Measurements from ENCODE around the gene KIF6. TPM values are rescaled to one million over a fixed set of nuclear protein-coding genes. Genes with fewer than 3 reads are reported as not detected.

The KIF6 gene
- total RNA-seq, 1 experiment from 2014 or later: not detected

GRCh38 chr6:39681674-39682121, 43.5 kb downstream of the KIF6 start:
- Histone ChIP-seq H3K27ac (ENCODE audit: low read depth, low read length) (no peak overlapping the region), H3K4me3 (replicated peaks in 1 of 2; ENCODE audit: low read depth in 1 of 2, low read length in 2 of 2) (no peak overlapping the region), H3K9ac (ENCODE audit: low read length) (no peak overlapping the region), H3K9me3 (ENCODE audit: control insufficient read depth in 1 of 2, insufficient read depth in 1 of 2, low read depth in 1 of 2, low read length in 2 of 2) (no peaks in the 10 kb centered on the region), H3K36me3 (ENCODE audit: control insufficient read depth in 1 of 2, insufficient read depth in 2 of 2, low read length in 2 of 2) (no peaks in the 10 kb centered on the region), H3K4me1 (ENCODE audit: control insufficient read depth in 1 of 2, insufficient read depth in 2 of 2, low read length in 2 of 2) (no peaks in the 10 kb centered on the region), H3K79me2 (ENCODE audit: insufficient read depth, low read length) (no peaks in the 10 kb centered on the region), H3K27me3 (ENCODE audit: insufficient read depth, low read length) (peaks cover 16% of the 10 kb centered on the region; the same call in 1 of the 2 replicates), H4K20me1 (ENCODE audit: insufficient read depth) (no peaks in the 10 kb centered on the region), H3K9me2 (ENCODE audit: insufficient read depth) (no peaks in the 10 kb centered on the region), H3K4me2 (ENCODE audit: low read length) (no peak overlapping the region), H2AFZ (ENCODE audit: low read depth, low read length, poor library complexity, severe bottlenecking) (no peak overlapping the region)
- intact Hi-C loops (cut with micrococcal nuclease): no loop called here
- ATAC-seq (no peak), DNase-seq (ENCODE audit: low read depth, low spot score) (no peak)
- ChIA-PET RAD21 (ENCODE audit: low non-redundant PET in 1 of 2, low total read pairs in 2 of 2, uncharacterized antibody in 2 of 2, unreplicated experiment in 2 of 2) (no interaction called here), CTCF (no interaction called here), POLR2A (no interaction called here)
- no TSS peak for BruUV-seq (replicated peaks)
- TF ChIP-seq SRF (IDR thresholded peaks at IDR 0.05; ENCODE audit: low read depth) (no peak), ZFX (IDR thresholded peaks at IDR 0.05) (no peak), EZH2 (IDR thresholded peaks at IDR 0.05) (no peak), MAX (IDR thresholded peaks at IDR 0.05) (no peak), ELF1 (IDR thresholded peaks at IDR 0.05; ENCODE audit: borderline replicate concordance, low read depth) (no peak)

- Histone ChIP-seq H3K4me2 (ENCODE audit: low read length) (no peak overlapping the region), H3K9me3 (ENCODE audit: control insufficient read depth in 1 of 2, insufficient read depth in 1 of 2, low read depth in 1 of 2, low read length in 2 of 2) (no peaks in the 10 kb centered on the region), H3K36me3 (ENCODE audit: control insufficient read depth in 1 of 2, insufficient read depth in 2 of 2, low read length in 2 of 2) (no peaks in the 10 kb centered on the region), H2AFZ (ENCODE audit: low read depth, low read length, poor library complexity, severe bottlenecking) (no peak overlapping the region), H3K27me3 (ENCODE audit: insufficient read depth, low read length) (peaks cover 12% of the 10 kb centered on the region; the same call in 1 of the 2 replicates), H3K79me2 (ENCODE audit: insufficient read depth, low read length) (no peaks in the 10 kb centered on the region), H3K9ac (ENCODE audit: low read length) (no peak overlapping the region), H3K9me2 (ENCODE audit: insufficient read depth) (no peaks in the 10 kb centered on the region), H3K4me3 (replicated peaks in 1 of 2; ENCODE audit: low read depth in 1 of 2, low read length in 2 of 2) (no peak overlapping the region), H4K20me1 (ENCODE audit: insufficient read depth) (no peaks in the 10 kb centered on the region), H3K4me1 (ENCODE audit: control insufficient read depth in 1 of 2, insufficient read depth in 2 of 2, low read length in 2 of 2) (no peaks in the 10 kb centered on the region), H3K27ac (ENCODE audit: low read depth, low read length) (no peak overlapping the region)
- BruUV-seq (replicated peaks): no TSS peak
- POLR2A ChIA-PET: no interaction called here
- ATAC-seq (no peak), DNase-seq (ENCODE audit: low read depth, low spot score) (no peak)
- RAD21 ChIA-PET (ENCODE audit: low non-redundant PET in 1 of 2, low total read pairs in 2 of 2, uncharacterized antibody in 2 of 2, unreplicated experiment in 2 of 2): no interaction called here
- CTCF ChIA-PET: no interaction called here
- intact Hi-C loops (cut with micrococcal nuclease): no loop called here
- no peak for TF ChIP-seq SRF (IDR thresholded peaks at IDR 0.05; ENCODE audit: low read depth)
- no peak for TF ChIP-seq ZFX (IDR thresholded peaks at IDR 0.05)
- no peak for TF ChIP-seq YY1 (IDR thresholded peaks at IDR 0.05; ENCODE audit: extremely low read depth, insufficient replicate concordance, low read depth, low read length)
- TF ChIP-seq SIN3A (IDR thresholded peaks at IDR 0.05; ENCODE audit: low read depth): no peak
- no peak for TF ChIP-seq POLR2AphosphoS5 (IDR thresholded peaks at IDR 0.05; ENCODE audit: low read depth, low read length)
- TF ChIP-seq CBX3 (IDR thresholded peaks at IDR 0.05; ENCODE audit: low read depth): no peak
- TF ChIP-seq SP1 (IDR thresholded peaks at IDR 0.05; ENCODE audit: low read depth): no peak
- TF ChIP-seq, protein P1, sequence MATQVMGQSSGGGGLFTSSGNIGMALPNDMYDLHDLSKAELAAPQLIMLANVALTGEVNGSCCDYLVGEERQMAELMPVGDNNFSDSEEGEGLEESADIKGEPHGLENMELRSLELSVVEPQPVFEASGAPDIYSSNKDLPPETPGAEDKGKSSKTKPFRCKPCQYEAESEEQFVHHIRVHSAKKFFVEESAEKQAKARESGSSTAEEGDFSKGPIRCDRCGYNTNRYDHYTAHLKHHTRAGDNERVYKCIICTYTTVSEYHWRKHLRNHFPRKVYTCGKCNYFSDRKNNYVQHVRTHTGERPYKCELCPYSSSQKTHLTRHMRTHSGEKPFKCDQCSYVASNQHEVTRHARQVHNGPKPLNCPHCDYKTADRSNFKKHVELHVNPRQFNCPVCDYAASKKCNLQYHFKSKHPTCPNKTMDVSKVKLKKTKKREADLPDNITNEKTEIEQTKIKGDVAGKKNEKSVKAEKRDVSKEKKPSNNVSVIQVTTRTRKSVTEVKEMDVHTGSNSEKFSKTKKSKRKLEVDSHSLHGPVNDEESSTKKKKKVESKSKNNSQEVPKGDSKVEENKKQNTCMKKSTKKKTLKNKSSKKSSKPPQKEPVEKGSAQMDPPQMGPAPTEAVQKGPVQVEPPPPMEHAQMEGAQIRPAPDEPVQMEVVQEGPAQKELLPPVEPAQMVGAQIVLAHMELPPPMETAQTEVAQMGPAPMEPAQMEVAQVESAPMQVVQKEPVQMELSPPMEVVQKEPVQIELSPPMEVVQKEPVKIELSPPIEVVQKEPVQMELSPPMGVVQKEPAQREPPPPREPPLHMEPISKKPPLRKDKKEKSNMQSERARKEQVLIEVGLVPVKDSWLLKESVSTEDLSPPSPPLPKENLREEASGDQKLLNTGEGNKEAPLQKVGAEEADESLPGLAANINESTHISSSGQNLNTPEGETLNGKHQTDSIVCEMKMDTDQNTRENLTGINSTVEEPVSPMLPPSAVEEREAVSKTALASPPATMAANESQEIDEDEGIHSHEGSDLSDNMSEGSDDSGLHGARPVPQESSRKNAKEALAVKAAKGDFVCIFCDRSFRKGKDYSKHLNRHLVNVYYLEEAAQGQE (IDR thresholded peaks at IDR 0.05; ENCODE audit: low read depth): no peak
- no peak for TF ChIP-seq EGR1 (IDR thresholded peaks at IDR 0.05; ENCODE audit: low read depth)
- no peak for TF ChIP-seq CTCF (IDR thresholded peaks at IDR 0.05 in 2 of 3, conservative IDR thresholded peaks at IDR 0.05 in 1 of 3; ENCODE audit: borderline replicate concordance in 1 of 3, insufficient read depth in 1 of 3, low read depth in 2 of 3, low read length in 2 of 3)
- TF ChIP-seq FOSL1 (IDR thresholded peaks at IDR 0.05; ENCODE audit: low read depth): no peak
- TF ChIP-seq MAX (IDR thresholded peaks at IDR 0.05): no peak
- TF ChIP-seq EZH2 (IDR thresholded peaks at IDR 0.05): no peak
- TF ChIP-seq ZNF274 (IDR thresholded peaks at IDR 0.05; ENCODE audit: low read depth, low read length): no peak
- no peak for TF ChIP-seq ELF1 (IDR thresholded peaks at IDR 0.05; ENCODE audit: borderline replicate concordance, low read depth)
Observed at GRCh38 chr6:39678914-39679313, 46.3 kb downstream of the KIF6 start.
